HG03521 (cell line): Measurements from ENCODE around the gene IGFN1.
"Not testable (repeated sequence)": the region's sequence is repeated elsewhere in the genome, so short reads cannot be mapped to it uniquely, and the experiment has no call there.

Experiments
- ATAC-seq: cut with Tn5 transposase; IDR thresholded peaks from one replicate; pipeline ENCODE4 v1.9.1; 2021; ENCODE audit warnings: mild to moderate bottlenecking, moderate library complexity; ENCODE audit not compliant: unreplicated experiment

Gene IGFN1

GRCh38 chr1:201239646-201240045 lies 49.0 kb downstream of the IGFN1 start:
- ATAC-seq: not testable (repeated sequence)

DNA sequence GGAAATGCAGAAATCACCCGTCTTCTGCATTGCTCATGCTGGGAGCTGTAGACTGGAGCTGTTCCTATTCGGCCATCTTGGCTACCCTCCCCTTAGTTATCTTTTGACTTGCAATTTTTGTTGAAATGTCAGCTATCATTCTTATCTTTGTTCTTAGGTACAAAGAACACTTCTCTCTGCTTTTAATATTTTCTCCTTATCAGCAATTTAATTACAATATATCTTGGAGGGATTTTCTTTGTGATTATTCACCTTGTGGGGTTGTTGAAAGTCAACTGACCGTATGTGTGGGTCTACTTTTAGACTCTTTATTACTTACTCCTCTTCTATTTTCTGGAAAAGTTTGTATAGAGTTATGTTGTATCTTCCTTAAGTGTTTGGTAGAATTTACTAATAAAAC lies 49.5 kb downstream of the IGFN1 start:
- no peak for ATAC-seq

DNA sequence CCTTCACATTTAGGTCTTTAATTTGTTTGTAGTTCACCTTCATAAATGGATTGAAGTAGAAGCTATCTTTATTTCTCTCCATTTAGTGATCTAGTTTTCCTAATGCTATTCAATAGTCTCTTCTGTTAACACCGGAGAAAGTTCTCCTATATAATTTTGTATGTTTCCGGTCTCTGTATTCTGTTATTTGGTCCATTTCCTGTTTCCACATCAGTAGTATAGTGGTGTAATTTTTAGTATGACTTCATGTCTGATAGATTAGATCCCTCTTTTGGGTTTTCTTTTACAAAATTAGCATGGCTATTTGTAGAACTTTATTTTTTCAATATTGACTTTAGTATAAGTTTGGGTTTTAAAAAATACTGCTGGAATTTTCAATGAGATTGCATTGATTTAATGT lies 51.1 kb downstream of the IGFN1 start:
- ATAC-seq: no peak

DNA sequence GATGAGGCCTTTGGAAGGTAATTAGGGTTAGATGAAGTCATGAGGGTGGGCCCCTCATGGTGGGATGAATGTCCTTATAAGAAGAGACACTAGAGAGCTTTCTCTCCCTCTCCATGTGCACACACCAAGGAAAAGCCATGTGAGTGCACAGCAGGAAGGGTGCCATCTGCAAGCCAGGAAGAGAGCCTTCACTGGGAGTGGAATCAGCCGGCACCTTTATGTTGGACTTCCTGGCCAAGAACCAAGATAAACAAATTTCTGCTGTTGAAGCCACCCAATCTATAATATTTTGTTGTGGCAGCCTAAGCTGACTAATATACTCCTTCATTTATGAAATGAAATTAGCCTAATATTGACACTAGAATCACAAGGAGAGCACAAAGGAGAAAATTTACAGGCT lies 54.5 kb downstream of the IGFN1 start:
- ATAC-seq: no peak

DNA sequence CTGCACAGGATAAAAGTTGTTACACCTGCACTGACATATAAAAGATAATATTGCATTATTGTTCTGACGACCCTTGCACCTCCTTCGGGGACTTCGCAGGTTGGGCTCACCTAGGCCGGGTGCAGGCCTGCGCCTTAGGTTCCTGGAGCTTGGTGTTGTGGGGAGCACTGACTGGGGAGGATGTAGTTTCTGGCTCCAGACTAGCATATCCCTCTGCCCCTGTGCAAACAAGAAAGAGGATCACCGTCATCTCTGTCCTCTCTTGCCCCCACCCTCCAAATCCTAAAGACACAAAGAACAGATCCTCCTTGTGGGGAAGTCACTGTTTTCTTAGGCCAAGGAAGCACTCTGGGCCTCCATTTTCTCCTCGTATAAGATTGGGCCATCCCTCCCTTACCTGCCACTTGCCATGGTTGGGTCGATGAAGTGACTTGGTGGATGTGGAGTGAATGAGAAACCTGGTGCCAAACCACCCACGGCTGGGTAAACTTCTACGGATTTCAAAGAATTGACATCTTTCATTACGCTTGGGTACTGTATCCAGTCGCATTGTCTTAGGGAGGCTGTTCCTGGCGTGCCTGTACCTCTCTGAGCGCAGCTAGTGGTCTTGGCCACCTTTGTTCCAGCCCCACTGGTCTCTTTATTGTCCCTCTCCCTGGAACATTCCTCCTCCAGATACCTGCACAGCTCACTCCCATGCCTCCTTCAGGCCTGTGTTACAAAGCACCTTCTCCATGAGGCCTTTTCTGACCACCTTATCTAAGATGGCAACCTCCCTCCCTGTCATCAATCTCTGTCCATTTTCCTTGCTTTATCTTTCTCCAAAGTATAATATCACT lies 58.3 kb downstream of the IGFN1 start:
- no peak for ATAC-seq

DNA sequence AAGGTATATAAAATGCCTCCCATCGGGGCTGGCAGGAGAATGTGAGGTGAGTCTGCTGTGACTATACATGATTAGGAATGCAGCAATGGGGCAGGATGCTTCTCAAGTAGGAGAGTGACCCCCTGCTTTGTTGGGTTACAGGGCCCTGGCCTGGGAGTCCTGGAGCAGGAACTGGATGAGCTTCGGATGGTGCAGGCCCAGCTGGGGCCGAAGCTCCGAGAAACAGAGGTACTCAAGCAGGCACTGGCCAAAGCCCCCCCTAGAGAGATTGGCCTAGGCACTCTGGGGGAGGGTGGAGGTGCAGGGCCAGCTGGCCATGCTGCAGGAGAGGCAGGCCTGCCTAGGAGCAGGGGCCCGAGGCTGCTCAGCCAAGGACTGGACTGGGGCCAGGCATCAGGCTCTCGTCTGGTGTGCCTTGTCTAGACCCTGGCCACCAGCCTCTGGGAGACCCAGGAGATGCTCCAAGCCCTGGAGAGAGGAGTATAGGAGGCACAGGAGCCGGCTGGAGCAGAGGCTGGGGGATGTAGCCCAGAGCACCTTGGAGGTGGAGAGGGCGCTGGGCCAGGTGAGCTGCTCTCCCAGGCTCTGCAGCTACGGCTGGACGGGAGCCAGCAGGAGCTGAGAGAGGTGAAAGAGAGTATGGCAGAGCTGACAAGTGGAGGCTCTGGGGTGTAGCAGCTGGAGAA lies 59.8 kb downstream of the IGFN1 start:
- ATAC-seq: no peak

DNA sequence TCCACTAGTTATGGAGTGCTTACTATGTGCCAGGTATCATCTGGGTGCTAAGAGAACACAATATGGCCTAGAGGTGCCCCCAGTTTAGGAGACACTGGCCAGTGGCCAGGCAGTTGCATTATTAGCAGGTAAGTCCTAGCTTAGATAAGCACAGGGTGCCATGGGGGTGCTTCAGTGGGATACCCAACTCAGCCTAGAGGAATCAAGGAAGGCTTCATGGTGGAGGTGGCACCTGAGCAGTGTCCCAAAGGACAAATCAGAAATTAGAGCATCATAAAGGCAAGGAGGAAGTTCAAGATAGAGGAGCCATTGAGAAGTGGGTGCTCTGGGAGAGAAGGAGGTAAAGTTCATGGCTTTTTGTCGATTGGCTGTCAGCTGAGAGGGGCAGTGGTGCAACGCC lies 60.8 kb downstream of the IGFN1 start:
- ATAC-seq: no peak

- ATAC-seq: no peak
Observed at GRCh38 chr1:201251851-201252430, 61.3 kb downstream of the IGFN1 start.

GRCh38 chr1:201252944-201253371 lies 62.3 kb downstream of the IGFN1 start:
- no peak for ATAC-seq

- ATAC-seq: no peak
Observed at GRCh38 chr1:201253411-201253810, 62.8 kb downstream of the IGFN1 start.

GRCh38 chr1:201253906-201254624 lies 63.4 kb downstream of the IGFN1 start:
- no peak for ATAC-seq

GRCh38 chr1:201254625-201255478 lies 64.2 kb downstream of the IGFN1 start:
- ATAC-seq: no peak

- ATAC-seq: no peak
Observed at GRCh38 chr1:201255479-201256362, 65.1 kb downstream of the IGFN1 start.

GRCh38 chr1:201258132-201258531 lies 67.5 kb downstream of the IGFN1 start:
- ATAC-seq: not testable (repeated sequence)

- no peak for ATAC-seq
Observed at GRCh38 chr1:201258763-201259230, 68.2 kb downstream of the IGFN1 start.

DNA sequence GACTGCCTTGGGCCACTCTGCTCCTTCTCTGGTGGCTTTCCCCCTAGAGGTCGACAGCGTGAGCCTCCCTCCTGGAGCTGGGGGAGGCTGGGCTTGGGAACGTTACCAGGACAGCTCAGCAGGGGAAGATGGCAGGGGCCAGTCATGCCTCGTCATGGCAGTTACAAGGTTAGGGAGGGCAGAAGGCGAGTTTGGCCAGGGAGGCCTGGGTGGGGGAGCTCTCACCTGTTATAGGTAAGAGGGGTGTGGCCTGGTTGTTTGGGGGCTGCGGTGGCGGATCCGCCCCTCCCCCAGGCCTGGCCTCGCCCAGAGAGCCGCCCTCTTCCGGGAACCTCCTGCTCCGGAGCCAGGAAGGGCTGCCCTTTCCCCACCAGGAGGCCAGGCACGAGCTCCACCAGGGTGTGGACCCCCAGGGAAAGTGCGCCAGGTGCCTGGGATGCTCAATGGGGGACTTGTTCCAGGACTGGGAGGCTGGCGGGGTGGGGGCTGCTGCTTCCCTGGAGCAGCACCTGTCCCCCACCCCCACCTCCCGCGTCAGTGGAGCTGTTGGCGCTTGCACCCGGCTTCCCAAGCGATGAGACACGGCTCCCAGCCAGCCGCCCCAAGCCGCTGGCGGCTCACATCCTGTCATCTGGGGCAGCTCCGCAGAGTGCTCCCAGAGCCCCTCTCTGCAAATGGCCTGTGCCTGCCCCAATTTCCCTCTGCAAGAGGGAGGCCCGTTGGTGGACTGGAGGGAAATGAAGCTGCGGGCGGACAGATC lies 69.0 kb downstream of the IGFN1 start:
- no peak for ATAC-seq

DNA sequence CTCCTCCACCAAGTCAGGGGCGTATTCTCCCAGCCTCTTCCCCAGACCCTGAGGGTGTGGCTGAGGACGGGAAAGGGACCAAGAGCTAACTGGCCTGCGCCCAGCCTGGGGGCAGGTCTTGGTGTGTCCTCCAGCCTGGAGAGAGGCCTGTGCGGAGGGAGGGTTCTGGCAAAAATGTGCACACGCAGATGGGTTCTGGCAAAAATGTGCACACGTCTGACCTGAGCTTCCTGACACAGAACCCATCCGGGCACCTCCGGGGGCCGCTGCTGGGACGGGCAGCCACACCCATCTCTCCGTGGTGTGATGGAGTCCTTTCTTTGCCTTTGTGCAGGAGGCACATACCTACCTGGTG lies 69.6 kb downstream of the IGFN1 start:
- no peak for ATAC-seq

GRCh38 chr1:201260648-201261311 lies 70.2 kb downstream of the IGFN1 start:
- no peak for ATAC-seq
